Measurements from ENCODE around the gene CFAP57.
"Not testable (repeated sequence)": the region's sequence is repeated elsewhere in the genome, so short reads cannot be mapped to it uniquely, and the experiment has no call there.

CFAP57 gene

GRCh38 chr1:43171876-43172526 is at the start of gene CFAP57, which contains the start of gene EBNA1BP2:
CFAP57 (plus strand) TSS chr1:43172330; CDS start chr1:43172754, 424 bp downstream.
EBNA1BP2 (minus strand) TSS chr1:43172290; CDS start chr1:43172118, 172 bp downstream.
- DNase-seq: peak; percentile 91 to 97

- no peak for DNase-seq
Measured at GRCh38 chr1:43123031-43123430, 49.1 kb upstream of the CFAP57 start.

- DNase-seq: no peak
Measured at GRCh38 chr1:43128816-43129215, 43.3 kb upstream of the CFAP57 start.

- no peak for DNase-seq
Measured at GRCh38 chr1:43129426-43129825, 42.7 kb upstream of the CFAP57 start.

GRCh38 chr1:43134068-43134467 is 38.1 kb upstream of the CFAP57 start:
- no peak for DNase-seq

GRCh38 chr1:43134640-43135039 is 37.5 kb upstream of the CFAP57 start:
- no peak for DNase-seq

GRCh38 chr1:43135857-43136781 is 36.0 kb upstream of the CFAP57 start:
- no peak for DNase-seq

- no peak for DNase-seq
Measured at GRCh38 chr1:43137445-43138052, 34.6 kb upstream of the CFAP57 start.

- not testable (repeated sequence) for DNase-seq
Measured at GRCh38 chr1:43139295-43139694, 32.8 kb upstream of the CFAP57 start.

GRCh38 chr1:43140010-43140409 is 32.1 kb upstream of the CFAP57 start:
- no peak for DNase-seq

- no peak for DNase-seq
Measured at GRCh38 chr1:43140583-43140982, 31.5 kb upstream of the CFAP57 start.

- DNase-seq: peak in 1 of 2 donors; percentile 6
Measured at GRCh38 chr1:43143441-43143888, 28.7 kb upstream of the CFAP57 start.

- no peak for DNase-seq
Measured at GRCh38 chr1:43144237-43144636, 27.9 kb upstream of the CFAP57 start.

- no peak for DNase-seq
Measured at GRCh38 chr1:43147625-43148327, 24.4 kb upstream of the CFAP57 start.

GRCh38 chr1:43149889-43150288 is 22.2 kb upstream of the CFAP57 start:
- DNase-seq: no peak

GRCh38 chr1:43152866-43153265 is 19.3 kb upstream of the CFAP57 start:
- DNase-seq: no peak

- DNase-seq: no peak
Measured at GRCh38 chr1:43153443-43153842, 18.7 kb upstream of the CFAP57 start.

GRCh38 chr1:43156026-43156425 is 16.1 kb upstream of the CFAP57 start:
- no peak for DNase-seq

- no peak for DNase-seq
Measured at GRCh38 chr1:43165162-43165561, 7.0 kb upstream of the CFAP57 start.

- DNase-seq: no peak
Measured at GRCh38 chr1:43165765-43166164, 6.4 kb upstream of the CFAP57 start.

- no peak for DNase-seq
Measured at GRCh38 chr1:43171312-43171875, 736 bp upstream of the CFAP57 start.

- peak; percentile 70 to 91 for DNase-seq
Measured at GRCh38 chr1:43172527-43172972, 420 bp downstream of the CFAP57 start.

All from inflammatory macrophage treated with lipopolysaccharide for 1 hour (primary cell).